Neural cell (in vitro differentiated cells): ENCODE data around the gene UQCRC1.

Experiments
- EZH2 ChIP-seq: fragments of 200-600, 300-800 bp; shearing (Covaris generic), sonication (generic); IDR thresholded peaks from 2 replicates; pipeline ENCODE4 v1.6.1; 2014; ENCODE audit warnings: antibody characterized with exemption, low read length, borderline replicate concordance, mild to moderate bottlenecking; ENCODE audit not compliant: insufficient read depth, poor library complexity, severe bottlenecking
- MXI1 ChIP-seq: fragments of 450-650 bp; conservative IDR thresholded peaks from 2 replicates; pipeline ENCODE4 v1.6.1; 2014; ENCODE audit warnings: antibody characterized with exemption, mild to moderate bottlenecking; ENCODE audit not compliant: poor library complexity, severe bottlenecking
- POLR2AphosphoS5 ChIP-seq: IDR thresholded peaks from 2 replicates; pipeline ENCODE4 v1.6.1; 2012
- RAD21 ChIP-seq: fragments of 450-650 bp; conservative IDR thresholded peaks from 2 replicates; pipeline ENCODE4 v1.6.1; 2014; ENCODE audit warnings: antibody characterized with exemption, mild to moderate bottlenecking, moderate library complexity
- TAF1 ChIP-seq: IDR thresholded peaks from 2 replicates; pipeline ENCODE4 v1.6.1; 2012; ENCODE audit warnings: low read depth
- TF ChIP-seq, protein P1 (sequence below): fragments of 450-650 bp; IDR thresholded peaks from 2 replicates; pipeline ENCODE4 v1.5.1; 2014; ENCODE audit warnings: antibody characterized with exemption, mild to moderate bottlenecking, moderate library complexity; ENCODE audit not compliant: poor library complexity, severe bottlenecking
- TF ChIP-seq, protein P2 (sequence below): IDR thresholded peaks from 2 replicates; pipeline ENCODE4 v1.6.1; 2012; ENCODE audit warnings: borderline replicate concordance

- TF ChIP-seq, protein P1, sequence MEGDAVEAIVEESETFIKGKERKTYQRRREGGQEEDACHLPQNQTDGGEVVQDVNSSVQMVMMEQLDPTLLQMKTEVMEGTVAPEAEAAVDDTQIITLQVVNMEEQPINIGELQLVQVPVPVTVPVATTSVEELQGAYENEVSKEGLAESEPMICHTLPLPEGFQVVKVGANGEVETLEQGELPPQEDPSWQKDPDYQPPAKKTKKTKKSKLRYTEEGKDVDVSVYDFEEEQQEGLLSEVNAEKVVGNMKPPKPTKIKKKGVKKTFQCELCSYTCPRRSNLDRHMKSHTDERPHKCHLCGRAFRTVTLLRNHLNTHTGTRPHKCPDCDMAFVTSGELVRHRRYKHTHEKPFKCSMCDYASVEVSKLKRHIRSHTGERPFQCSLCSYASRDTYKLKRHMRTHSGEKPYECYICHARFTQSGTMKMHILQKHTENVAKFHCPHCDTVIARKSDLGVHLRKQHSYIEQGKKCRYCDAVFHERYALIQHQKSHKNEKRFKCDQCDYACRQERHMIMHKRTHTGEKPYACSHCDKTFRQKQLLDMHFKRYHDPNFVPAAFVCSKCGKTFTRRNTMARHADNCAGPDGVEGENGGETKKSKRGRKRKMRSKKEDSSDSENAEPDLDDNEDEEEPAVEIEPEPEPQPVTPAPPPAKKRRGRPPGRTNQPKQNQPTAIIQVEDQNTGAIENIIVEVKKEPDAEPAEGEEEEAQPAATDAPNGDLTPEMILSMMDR, result no peak
- TF ChIP-seq POLR2AphosphoS5 (no peak), RAD21 (no peak), MXI1 (no peak), EZH2 (no peak), TAF1 (no peak)
- TF ChIP-seq, protein P2, sequence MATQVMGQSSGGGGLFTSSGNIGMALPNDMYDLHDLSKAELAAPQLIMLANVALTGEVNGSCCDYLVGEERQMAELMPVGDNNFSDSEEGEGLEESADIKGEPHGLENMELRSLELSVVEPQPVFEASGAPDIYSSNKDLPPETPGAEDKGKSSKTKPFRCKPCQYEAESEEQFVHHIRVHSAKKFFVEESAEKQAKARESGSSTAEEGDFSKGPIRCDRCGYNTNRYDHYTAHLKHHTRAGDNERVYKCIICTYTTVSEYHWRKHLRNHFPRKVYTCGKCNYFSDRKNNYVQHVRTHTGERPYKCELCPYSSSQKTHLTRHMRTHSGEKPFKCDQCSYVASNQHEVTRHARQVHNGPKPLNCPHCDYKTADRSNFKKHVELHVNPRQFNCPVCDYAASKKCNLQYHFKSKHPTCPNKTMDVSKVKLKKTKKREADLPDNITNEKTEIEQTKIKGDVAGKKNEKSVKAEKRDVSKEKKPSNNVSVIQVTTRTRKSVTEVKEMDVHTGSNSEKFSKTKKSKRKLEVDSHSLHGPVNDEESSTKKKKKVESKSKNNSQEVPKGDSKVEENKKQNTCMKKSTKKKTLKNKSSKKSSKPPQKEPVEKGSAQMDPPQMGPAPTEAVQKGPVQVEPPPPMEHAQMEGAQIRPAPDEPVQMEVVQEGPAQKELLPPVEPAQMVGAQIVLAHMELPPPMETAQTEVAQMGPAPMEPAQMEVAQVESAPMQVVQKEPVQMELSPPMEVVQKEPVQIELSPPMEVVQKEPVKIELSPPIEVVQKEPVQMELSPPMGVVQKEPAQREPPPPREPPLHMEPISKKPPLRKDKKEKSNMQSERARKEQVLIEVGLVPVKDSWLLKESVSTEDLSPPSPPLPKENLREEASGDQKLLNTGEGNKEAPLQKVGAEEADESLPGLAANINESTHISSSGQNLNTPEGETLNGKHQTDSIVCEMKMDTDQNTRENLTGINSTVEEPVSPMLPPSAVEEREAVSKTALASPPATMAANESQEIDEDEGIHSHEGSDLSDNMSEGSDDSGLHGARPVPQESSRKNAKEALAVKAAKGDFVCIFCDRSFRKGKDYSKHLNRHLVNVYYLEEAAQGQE, result no peak
These were observed 37.5 kb downstream of the UQCRC1 start for GRCh38 chr3:48571938-48572337.
